Measurements from ENCODE around the gene TAS2R39. TPM values are rescaled to one million over a fixed set of nuclear protein-coding genes. Genes with fewer than 3 reads are reported as not detected.

TAS2R39 gene
- total RNA-seq, 1 experiment from 2014 or later: not detected

- peak; percentile 14 for DNase-seq (ENCODE audit: low read depth)
These were observed 32.9 kb downstream of the TAS2R39 start for GRCh38 chr7:143216151-143216550.

DNA sequence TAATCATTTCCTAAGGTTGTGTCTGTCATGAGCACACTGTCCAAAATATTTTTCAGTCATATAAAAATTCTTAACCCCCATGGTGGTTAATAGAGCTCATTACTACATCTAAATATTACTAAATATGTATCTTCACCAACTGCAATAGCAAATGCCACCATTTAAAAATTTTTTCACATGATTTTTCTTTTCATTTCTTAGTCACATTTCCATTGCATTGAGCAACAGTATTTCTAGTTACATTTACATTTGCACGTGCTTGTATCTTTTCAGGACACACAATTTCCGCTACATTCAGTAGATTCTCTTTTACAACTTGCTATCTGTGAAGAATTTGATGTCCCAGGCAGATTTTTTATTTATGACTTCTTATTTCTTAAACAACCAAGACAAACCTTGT, 33.5 kb downstream of the TAS2R39 start:
- DNase-seq (ENCODE audit: low read depth): no peak

DNA sequence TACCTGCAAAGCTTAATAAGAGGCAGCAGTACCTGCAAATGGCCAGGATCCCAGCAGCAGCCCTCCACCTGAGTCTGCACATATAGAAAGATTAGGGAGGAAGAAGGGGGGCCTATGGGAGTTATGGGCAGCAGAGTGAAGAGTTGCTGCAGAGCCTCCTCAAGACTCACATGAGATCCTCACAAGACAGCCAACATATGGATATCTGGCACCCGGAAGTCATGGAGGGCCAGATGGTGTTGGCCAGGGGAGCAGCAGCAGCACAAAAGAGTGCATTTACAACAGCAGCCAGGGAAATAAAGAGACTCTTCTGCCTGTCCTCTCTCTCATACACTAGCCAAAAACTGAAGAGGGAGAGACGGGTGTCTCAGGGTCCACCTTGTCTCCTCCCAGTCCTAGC, 34.6 kb downstream of the TAS2R39 start:
- DNase-seq (ENCODE audit: low read depth): no peak

GRCh38 chr7:143221286-143221685, 38.1 kb downstream of the TAS2R39 start:
- no peak for DNase-seq (ENCODE audit: low read depth)

DNA sequence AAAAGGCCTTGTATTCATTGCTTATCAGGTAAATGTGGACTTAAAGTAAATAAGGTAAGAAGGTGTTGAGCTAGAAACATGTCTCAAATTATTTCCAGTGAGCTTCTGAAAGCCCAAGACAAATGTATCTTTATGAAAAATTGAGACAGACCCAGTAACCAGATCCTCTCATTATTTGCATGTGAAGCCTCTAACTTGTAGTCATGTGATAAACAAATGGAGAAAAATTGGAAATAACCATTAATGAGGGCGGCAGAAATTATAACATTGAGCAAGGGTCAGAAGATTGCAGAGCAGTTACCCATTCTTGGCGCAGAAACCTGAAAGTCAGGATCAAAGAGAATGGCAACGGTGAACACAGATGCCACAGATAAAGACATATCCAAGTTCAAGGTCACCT, 38.5 kb downstream of the TAS2R39 start, which contains the start of gene TAS2R40:
Gene TAS2R40, plus strand, starts transcription at position 301 of the 400 bp plus-strand sequence. Its CDS starts 42 bp downstream, at position 343.
- no peak for DNase-seq (ENCODE audit: low read depth)

DNA sequence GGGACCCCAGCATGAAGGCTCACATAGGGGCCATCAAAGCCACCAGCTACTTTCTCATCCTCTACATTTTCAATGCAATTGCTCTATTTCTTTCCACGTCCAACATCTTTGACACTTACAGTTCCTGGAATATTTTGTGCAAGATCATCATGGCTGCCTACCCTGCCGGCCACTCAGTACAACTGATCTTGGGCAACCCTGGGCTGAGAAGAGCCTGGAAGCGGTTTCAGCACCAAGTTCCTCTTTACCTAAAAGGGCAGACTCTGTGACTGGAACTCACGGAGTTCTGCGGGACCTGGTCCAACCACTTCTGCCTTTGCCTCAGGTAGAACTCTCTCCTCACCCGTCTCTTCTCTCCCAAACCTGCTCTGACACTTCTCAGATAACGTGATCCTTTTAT, 39.6 kb downstream of the TAS2R39 start:
- DNase-seq (ENCODE audit: low read depth): no peak

DNA sequence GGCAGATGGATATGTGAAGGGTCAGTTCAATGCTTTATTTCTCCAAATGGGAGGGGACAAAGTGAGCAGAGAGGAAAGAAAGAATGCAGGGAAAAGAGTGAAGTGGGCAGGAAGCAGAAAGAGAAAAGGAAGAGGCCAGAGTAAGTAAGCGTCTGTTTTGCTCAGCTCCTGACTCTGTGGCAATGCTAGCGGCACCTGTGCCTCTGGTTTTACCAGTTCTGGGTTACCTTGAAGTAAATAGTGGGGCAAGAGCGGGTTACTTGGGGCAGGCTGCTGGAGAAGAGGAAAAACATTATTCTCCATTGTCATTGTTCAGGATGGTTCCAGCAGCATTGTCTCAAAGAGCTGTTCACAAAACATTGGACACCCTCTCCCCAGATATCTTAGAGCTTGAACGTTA, 40.6 kb downstream of the TAS2R39 start:
- DNase-seq (ENCODE audit: low read depth): no peak

- DNase-seq (ENCODE audit: low read depth): no peak
These were observed 41.8 kb downstream of the TAS2R39 start for GRCh38 chr7:143225047-143225446.

- DNase-seq (ENCODE audit: low read depth): no peak
These were observed 44.6 kb downstream of the TAS2R39 start for GRCh38 chr7:143227806-143228205.

- no peak for DNase-seq (ENCODE audit: low read depth)
These were observed 46.0 kb downstream of the TAS2R39 start for GRCh38 chr7:143229054-143229790.

GRCh38 chr7:143230602-143231457, 47.6 kb downstream of the TAS2R39 start:
- DNase-seq (ENCODE audit: low read depth): no peak

Other genes starting within 250 kb of the TAS2R39 start
- not detected in 2 replicates for gene TRPV5, start 249.7 kb upstream of the TAS2R39 start, total RNA-seq (2014; rRNA removed; shearing (Covaris generic))
- gene LLCFC1, start 243.9 kb upstream of the TAS2R39 start, total RNA-seq (2014; rRNA removed; shearing (Covaris generic)): not detected in 2 replicates
- not detected in 2 replicates for gene KEL, start 221.1 kb upstream of the TAS2R39 start, total RNA-seq (2014; rRNA removed; shearing (Covaris generic))
- not detected in 2 replicates for gene OR9A2, start 156.3 kb upstream of the TAS2R39 start, total RNA-seq (2014; rRNA removed; shearing (Covaris generic))
- gene OR6V1, start 131.1 kb upstream of the TAS2R39 start, total RNA-seq (2014; rRNA removed; shearing (Covaris generic)): not detected in 2 replicates
- not detected in 2 replicates for gene PIP, start 51.3 kb upstream of the TAS2R39 start, total RNA-seq (2014; rRNA removed; shearing (Covaris generic))
- gene TAS2R40, start 38.6 kb downstream of the TAS2R39 start, total RNA-seq (2014; rRNA removed; shearing (Covaris generic)): not detected in 2 replicates
- gene GSTK1, start 80.0 kb downstream of the TAS2R39 start, total RNA-seq (2014; rRNA removed; shearing (Covaris generic)): 96.1 and 111 TPM in 2 replicates
- not detected in 2 replicates for gene TMEM139, start 101.5 kb downstream of the TAS2R39 start, total RNA-seq (2014; rRNA removed; shearing (Covaris generic))
- gene CASP2, start 104.9 kb downstream of the TAS2R39 start, total RNA-seq (2014; rRNA removed; shearing (Covaris generic)): 8.8 and 15.1 TPM in 2 replicates
- gene CLCN1, start 132.7 kb downstream of the TAS2R39 start, total RNA-seq (2014; rRNA removed; shearing (Covaris generic)): not detected in 2 replicates
- gene FAM131B, start 179.3 kb downstream of the TAS2R39 start, total RNA-seq (2014; rRNA removed; shearing (Covaris generic)): not detected in 2 replicates
- 35.9 and 51.5 TPM in 2 replicates for gene ZYX, start 197.9 kb downstream of the TAS2R39 start, total RNA-seq (2014; rRNA removed; shearing (Covaris generic))
- gene EPHA1, start 225.4 kb downstream of the TAS2R39 start, total RNA-seq (2014; rRNA removed; shearing (Covaris generic)): not detected in 2 replicates